Thyroid gland (tissue), 4 donors: ENCODE data around the gene FES.

Experiments used
- CTCF ChIP-seq, 6 experiments: fragments of 200-600 bp in 3 of 6; fragments of 450-650 bp in 3 of 6; sonication (generic) in 3 of 6; IDR thresholded peaks; one replicate each; pipeline ENCODE4 v1.5.1; 2016 to 2019; ENCODE audit warnings: antibody characterized with exemption in 6 of 6, mild to moderate bottlenecking in 2 of 6, inconsistent platforms in 1 of 6, moderate library complexity in 1 of 6
- POLR2A ChIP-seq, 2 donors: fragments of 450-650 bp; IDR thresholded peaks; one replicate each; pipeline ENCODE4 v1.6.1; 2017; ENCODE audit warnings: antibody characterized with exemption in 2 of 2, mild to moderate bottlenecking in 2 of 2, moderate library complexity in 1 of 2

- TF ChIP-seq CTCF (IDR thresholded peaks at IDR 0.05) (no peak), POLR2A (IDR thresholded peaks at IDR 0.05) (no peak)
Measured at GRCh38 chr15:90901175-90902039, 17.1 kb downstream of the FES start.
